Common myeloid progenitor, CD34-positive (primary cell): ENCODE measurements around the gene ELOVL5.

ENCODE experiments used
- CTCF ChIA-PET: fragments of 350-600 bp; sonication (Branson Sonifier 250); formaldehyde crosslinking; loops from one replicate; lab custom pipeline; 2021; ENCODE audit warnings: antibody characterized with exemption; lab: Charles Lee
- POLR2A ChIA-PET: fragments of 350-600 bp; sonication (Branson Sonifier 250); formaldehyde crosslinking; loops from one replicate; lab custom pipeline; 2021; ENCODE audit warnings: antibody characterized with exemption; lab: Charles Lee
- DNase-seq, 3 donors: peaks; one replicate each; pipeline versions ENCODE4 v3.0.0 to v3.0.0-alpha.2; 2013
- H3K27ac ChIP-seq, 2 experiments: 1 replicate in 1 of 2; 2 replicates in 1 of 2; pipeline ENCODE4 v1.7.0; 2013; ENCODE audit warnings: inconsistent platforms in 2 of 2, low read length in 2 of 2, mild to moderate bottlenecking in 2 of 2, low read depth in 1 of 2, moderate library complexity in 1 of 2; ENCODE audit not compliant: severe bottlenecking in 2 of 2, insufficient read depth in 1 of 2, poor library complexity in 1 of 2
- H3K27me3 ChIP-seq, 5 experiments: replicated peaks in 2 of 5; 1 replicate in 3 of 5; 2 replicates in 2 of 5; pipeline versions ENCODE4 v1.6.1 to v1.7.0; 2013; ENCODE audit warnings: low read length in 4 of 5, mild to moderate bottlenecking in 2 of 5, moderate library complexity in 2 of 5, inconsistent platforms in 1 of 5; ENCODE audit not compliant: insufficient read depth in 5 of 5, control insufficient read depth in 4 of 5
- H3K36me3 ChIP-seq, 4 experiments: 1 replicate in 2 of 4; 2 replicates in 2 of 4; pipeline versions ENCODE4 v1.6.1 to v1.7.0; 2013; ENCODE audit warnings: low read length in 3 of 4, control low read depth in 1 of 4, mild to moderate bottlenecking in 1 of 4; ENCODE audit not compliant: control insufficient read depth in 4 of 4, insufficient read depth in 4 of 4
- H3K4me1 ChIP-seq, 4 experiments: 1 replicate in 3 of 4; 2 replicates in 1 of 4; pipeline versions ENCODE4 v1.6.1 to v1.7.1; 2013; ENCODE audit warnings: low read length in 3 of 4, mild to moderate bottlenecking in 3 of 4, control low read depth in 1 of 4, inconsistent platforms in 1 of 4, moderate library complexity in 1 of 4; ENCODE audit not compliant: control insufficient read depth in 4 of 4, insufficient read depth in 4 of 4; ENCODE audit errors: control extremely low read depth in 1 of 4
- H3K4me3 ChIP-seq, 7 experiments: 1 replicate in 4 of 7; 2 replicates in 3 of 7; pipeline versions ENCODE4 v1.5.1 to v1.7.0; 2013; ENCODE audit warnings: mild to moderate bottlenecking in 7 of 7, low read length in 6 of 7, moderate library complexity in 6 of 7, inconsistent platforms in 2 of 7, low read depth in 2 of 7, control low read depth in 1 of 7; ENCODE audit not compliant: insufficient read depth in 4 of 7, control insufficient read depth in 1 of 7; ENCODE audit errors: extremely low read depth in 1 of 7
- H3K9me3 ChIP-seq, 5 experiments: 1 replicate in 4 of 5; 2 replicates in 1 of 5; pipeline versions ENCODE4 v1.6.1 to v1.7.1; 2013; ENCODE audit warnings: low read length in 4 of 5, mild to moderate bottlenecking in 2 of 5, inconsistent platforms in 1 of 5, low read depth in 1 of 5, moderate library complexity in 1 of 5; ENCODE audit not compliant: control insufficient read depth in 4 of 5, insufficient read depth in 2 of 5; ENCODE audit errors: control extremely low read depth in 1 of 5
- WGBS: methylation state at CpG from one replicate; pipeline ENCODE4 v1.1.5; 2013; ENCODE audit not compliant: insufficient coverage; 5-methylcytosine and 5-hydroxymethylcytosine counted together

The ELOVL5 gene

DNA sequence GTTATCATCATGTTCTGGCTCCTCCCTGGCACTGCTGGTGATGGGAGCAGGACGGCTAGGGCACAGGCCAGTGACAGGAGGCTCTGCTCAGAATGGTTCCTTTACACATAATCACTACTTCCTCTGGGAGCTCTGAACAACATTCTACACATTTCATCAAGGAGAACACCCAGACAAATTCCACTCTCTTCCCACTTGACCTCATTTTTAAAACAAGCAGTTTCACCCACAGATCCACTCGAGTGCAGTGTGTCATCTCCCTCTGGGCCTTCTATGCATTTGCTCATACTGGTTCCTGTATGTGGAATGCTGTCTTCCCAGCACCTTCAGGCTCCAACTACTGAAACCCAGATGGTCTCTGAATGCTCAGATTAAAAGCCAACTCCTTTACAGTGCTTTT lies 84.8 kb downstream of the ELOVL5 start:
- ChIA-PET POLR2A (no interaction called here), CTCF (interaction anchor here (1.4 kb wide), 1 partner anchor 9 kb away, joined by 4 read pairs; no protein-coding TSS in a partner anchor)
- DNase-seq = no peak
- H3K9me3 ChIP-seq = peaks cover 0 to 10% (median 2%) of the 10 kb centered on the region in 5 experiments
- WGBS = 94% methylated on average over 2 of the region's 2 CpGs
- no peak overlapping the region for H3K4me3 ChIP-seq
- H3K27me3 ChIP-seq = no peaks in the 10 kb centered on the region
- H3K4me1 ChIP-seq = peaks cover 2 to 7% (median 4%) of the 10 kb centered on the region in 4 experiments
- no peak overlapping the region for H3K27ac ChIP-seq
- H3K36me3 ChIP-seq = peaks cover 20 to 87% (median 55%) of the 10 kb centered on the region in 4 experiments

DNA sequence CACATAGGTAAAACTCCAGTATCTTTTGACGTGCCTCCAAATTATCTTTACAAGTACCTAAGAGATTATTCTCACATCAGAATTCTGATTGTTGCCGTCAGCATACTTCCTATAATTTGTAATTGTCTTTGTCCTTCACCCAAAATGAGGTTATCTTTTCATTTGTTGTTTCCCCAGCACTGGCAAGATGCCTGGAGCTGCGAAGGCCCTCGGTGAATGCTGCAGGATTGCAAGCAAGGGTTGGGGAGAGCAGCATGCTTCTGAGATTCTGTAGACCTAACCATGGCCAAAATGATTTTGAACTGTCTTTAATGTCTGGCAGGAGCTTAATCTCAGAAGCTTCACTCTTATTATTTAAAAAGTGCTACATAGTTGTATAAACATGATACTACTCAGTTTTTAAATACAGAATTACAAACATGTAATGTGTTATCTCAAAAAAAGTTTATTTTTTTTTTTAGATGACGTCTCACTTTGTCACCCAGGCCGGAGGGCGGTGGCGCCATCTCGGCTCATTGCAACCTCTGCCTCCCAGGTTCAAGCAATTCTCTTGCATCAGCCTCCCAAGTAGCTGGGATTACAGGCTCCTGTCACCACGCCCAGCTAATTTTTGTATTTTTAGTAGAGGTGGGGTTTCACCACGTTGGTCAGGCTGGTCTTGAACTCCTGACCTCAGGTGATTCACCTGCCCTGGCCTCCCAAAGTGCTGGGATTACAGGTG lies 88.7 kb downstream of the ELOVL5 start:
- H3K4me3 ChIP-seq = no peak overlapping the region
- 98% methylated on average over 9 of the region's 11 CpGs for WGBS
- peaks cover 0 to 2% (median under 1%) of the 10 kb centered on the region in 4 experiments for H3K4me1 ChIP-seq
- H3K27me3 ChIP-seq = no peaks in the 10 kb centered on the region
- ChIA-PET POLR2A (no interaction called here), CTCF (interaction anchor here (2.2 kb wide), 1 partner anchor 9 kb away, joined by 7 read pairs; no protein-coding TSS in a partner anchor)
- no peak overlapping the region for H3K27ac ChIP-seq
- peaks cover 0 to 10% (median 2%) of the 10 kb centered on the region in 5 experiments for H3K9me3 ChIP-seq
- H3K36me3 ChIP-seq = peaks cover 14 to 61% (median 41%) of the 10 kb centered on the region in 4 experiments
- DNase-seq = no peak

DNA sequence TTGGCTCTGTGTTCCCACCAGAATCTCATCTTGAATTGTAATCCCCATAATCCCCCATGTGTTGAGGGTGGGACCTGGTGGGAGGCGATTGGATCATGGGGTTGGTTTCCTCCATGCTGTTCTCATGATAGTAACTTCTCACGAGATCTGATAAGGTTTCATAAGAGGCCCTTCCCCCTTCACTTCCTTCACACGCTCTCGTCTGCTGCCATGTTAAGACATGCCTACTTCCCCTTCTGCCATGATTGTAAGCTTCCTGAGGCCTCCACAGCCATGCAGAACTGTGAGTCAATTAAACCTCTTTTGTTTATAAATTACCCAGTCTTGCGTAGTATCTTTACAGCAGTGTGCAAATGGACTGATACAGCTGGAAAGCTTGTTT lies 90.0 kb downstream of the ELOVL5 start:
- WGBS = 82% methylated on average over 4 of the region's 5 CpGs
- Histone ChIP-seq H3K27me3 (no peaks in the 10 kb centered on the region), H3K9me3 (peaks cover 0 to 10% (median 2%) of the 10 kb centered on the region in 5 experiments), H3K4me3 (no peak overlapping the region), H3K27ac (no peak overlapping the region), H3K4me1 (no peaks in the 10 kb centered on the region), H3K36me3 (peaks cover 14 to 49% (median 31%) of the 10 kb centered on the region in 4 experiments)
- ChIA-PET CTCF (interaction anchor here (1.0 to 2.2 kb wide), 2 partner anchors 8 to 15 kb away, joined by 3 to 7 read pairs; no protein-coding TSS in a partner anchor), POLR2A (no interaction called here)
- DNase-seq = no peak

DNA sequence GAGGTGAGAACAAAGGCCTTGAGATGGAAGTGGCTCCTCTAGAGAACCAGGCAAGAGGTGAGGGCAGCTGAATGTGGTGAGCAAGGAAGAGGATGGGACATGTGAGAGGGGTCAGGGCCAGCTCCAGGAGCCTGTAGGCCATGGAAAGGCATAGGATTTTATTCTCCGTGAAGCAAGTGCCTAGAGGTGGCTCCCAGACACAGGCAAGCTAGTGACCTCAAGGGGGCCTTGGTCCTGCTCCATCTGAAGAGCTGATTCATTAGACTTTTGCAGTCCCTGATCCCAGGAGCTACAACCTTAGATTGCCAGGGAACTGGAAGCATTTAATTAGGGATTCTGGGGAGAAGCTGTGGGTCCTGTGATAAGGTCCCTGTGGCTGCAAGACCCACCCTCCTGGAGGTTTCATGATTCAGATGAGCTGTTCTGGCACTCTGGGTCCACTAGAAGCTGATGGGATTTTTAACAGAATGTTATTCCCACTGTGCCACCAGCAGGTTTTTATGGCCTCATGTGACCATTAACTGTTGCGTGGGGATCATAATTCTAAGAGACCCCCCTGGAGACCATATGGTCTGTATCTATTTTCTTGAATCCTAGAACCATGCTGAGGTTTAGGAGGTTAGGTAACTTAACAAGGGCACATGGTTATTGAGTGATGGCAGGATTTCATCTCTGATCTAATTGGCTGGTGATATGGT lies 90.5 kb downstream of the ELOVL5 start:
- peaks cover 12 to 45% (median 27%) of the 10 kb centered on the region in 4 experiments for H3K36me3 ChIP-seq

DNA sequence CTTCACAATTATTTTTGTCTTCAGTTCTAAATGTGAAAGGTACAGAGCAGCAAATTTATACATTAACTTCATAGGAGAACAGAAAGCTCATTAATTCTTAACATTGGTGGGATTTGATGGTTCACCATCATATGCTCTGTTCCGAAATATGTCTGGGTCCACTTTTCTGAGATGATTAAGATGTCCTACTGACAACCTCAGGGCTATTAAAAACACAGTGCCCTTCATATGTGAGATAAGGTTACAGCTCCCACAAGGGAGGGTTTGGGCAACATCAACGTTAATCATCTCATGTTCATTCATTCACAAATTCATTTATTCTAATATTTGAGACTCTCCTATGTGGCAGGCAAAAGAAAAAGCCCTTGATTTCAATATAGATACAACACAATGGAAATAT lies 91.2 kb downstream of the ELOVL5 start:
- no peaks in the 10 kb centered on the region for H3K27me3 ChIP-seq
- no CpG with 5 or more reads among the region's 2 CpGs for WGBS
- H3K4me3 ChIP-seq = no peak overlapping the region
- no peak for DNase-seq
- POLR2A ChIA-PET = no interaction called here
- H3K9me3 ChIP-seq = peaks cover 0 to 10% (median 2%) of the 10 kb centered on the region in 5 experiments
- CTCF ChIA-PET = interaction anchor here (0.8 to 1.3 kb wide), 5 partner anchors 9 to 85 kb away, joined by 3 to 5 read pairs (median 3); no protein-coding TSS in a partner anchor
- peaks cover 12 to 41% (median 24%) of the 10 kb centered on the region in 4 experiments for H3K36me3 ChIP-seq
- no peaks in the 10 kb centered on the region for H3K4me1 ChIP-seq
- no peak overlapping the region for H3K27ac ChIP-seq

More for the DNA sequence above, 90.5 kb downstream of the ELOVL5 start:
- no peak for DNase-seq
- CTCF ChIA-PET = interaction anchor here (0.8 to 1.1 kb wide), 5 partner anchors 9 to 86 kb away, joined by 3 to 5 read pairs (median 3); no protein-coding TSS in a partner anchor
- Histone ChIP-seq H3K4me3 (no peak overlapping the region), H3K4me1 (no peaks in the 10 kb centered on the region), H3K27me3 (no peaks in the 10 kb centered on the region), H3K27ac (no peak overlapping the region), H3K9me3 (peaks cover 0 to 10% (median 2%) of the 10 kb centered on the region in 5 experiments)
- POLR2A ChIA-PET = no interaction called here
- 93% methylated on average over 1 of the region's 2 CpGs for WGBS

DNA sequence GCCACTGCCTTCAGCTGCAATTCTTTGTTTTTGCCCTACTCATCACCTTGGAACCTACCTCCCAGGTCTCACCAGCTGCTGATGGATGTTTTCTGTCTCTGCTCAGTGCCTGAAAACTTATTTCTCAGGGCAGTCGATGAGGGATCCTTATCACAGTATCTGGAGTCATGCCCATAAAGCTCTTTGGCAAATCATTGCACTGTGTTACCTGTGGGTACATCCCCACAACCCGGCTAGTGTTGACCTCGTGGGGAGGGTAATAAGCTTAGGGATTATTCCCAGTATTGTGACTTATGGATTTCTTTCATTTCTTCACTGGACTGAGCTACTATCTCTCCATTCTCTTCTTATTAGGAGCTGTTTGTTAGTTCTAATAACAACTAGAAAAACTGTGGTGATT lies 91.7 kb downstream of the ELOVL5 start:
- H3K4me1 ChIP-seq = no peaks in the 10 kb centered on the region
- H3K27ac ChIP-seq = no peak overlapping the region
- POLR2A ChIA-PET = no interaction called here
- peaks cover 7 to 35% (median 21%) of the 10 kb centered on the region in 4 experiments for H3K36me3 ChIP-seq
- CTCF ChIA-PET = interaction anchor here (0.9 to 1.3 kb wide), 3 partner anchors 8 to 38 kb away, joined by 3 to 5 read pairs (median 4); no protein-coding TSS in a partner anchor
- DNase-seq = no peak
- H3K9me3 ChIP-seq = peaks cover 0 to 10% (median 2%) of the 10 kb centered on the region in 5 experiments
- no peak overlapping the region for H3K4me3 ChIP-seq
- no peaks in the 10 kb centered on the region for H3K27me3 ChIP-seq
- 100% methylated on average over 1 of the region's 3 CpGs for WGBS
